Activated T-helper 1 cell treated with Interleukin-2 at 50 U/mL for 16 hours (primary cell): Measurements from ENCODE around the gene ZNF273.
"Not testable (repeated sequence)": the region's sequence is repeated elsewhere in the genome, so short reads cannot be mapped to it uniquely, and the experiment has no call there.

Experiments used
- DNase-seq: peaks from one replicate; pipeline ENCODE4 v3.0.0-alpha.2; 2020; ENCODE audit warnings: low read depth

Gene ZNF273

GRCh38 chr7:64946772-64947171 is 43.7 kb downstream of the ZNF273 start:
- no peak for DNase-seq

GRCh38 chr7:64947252-64948000 is 44.4 kb downstream of the ZNF273 start:
- no peak for DNase-seq

GRCh38 chr7:64948774-64949173 is 45.7 kb downstream of the ZNF273 start:
- DNase-seq, result not testable (repeated sequence)

GRCh38 chr7:64950673-64951072 is 47.6 kb downstream of the ZNF273 start:
- not testable (repeated sequence) for DNase-seq

- DNase-seq, result no peak
Observed at GRCh38 chr7:64951250-64951848, 48.3 kb downstream of the ZNF273 start.

- DNase-seq, result no peak
Observed at GRCh38 chr7:64959072-64959747, 56.1 kb downstream of the ZNF273 start.

GRCh38 chr7:64965594-64965993 is 62.5 kb downstream of the ZNF273 start:
- no peak for DNase-seq

- DNase-seq, result no peak
Observed at GRCh38 chr7:64978497-64979203, 75.6 kb downstream of the ZNF273 start.
